K562 treated with DMSO at 1 percent for 24 hours (cell line): ENCODE measurements around the gene CCDC9. TPM values are rescaled to one million over a fixed set of nuclear protein-coding genes. Genes with fewer than 3 reads are reported as not detected.

Experiments
- total RNA-seq: library from RNA; unstranded; fragments of 300-600 nt; gene quantifications from 2 replicates; pipeline ENCODE4 v1.2.3, GENCODE V29; 2022; ENCODE audit warnings: low read depth; ENCODE audit not compliant: insufficient read depth

Gene CCDC9
- total RNA-seq = 25.0 and 30.2 TPM in 2 replicates

DNA sequence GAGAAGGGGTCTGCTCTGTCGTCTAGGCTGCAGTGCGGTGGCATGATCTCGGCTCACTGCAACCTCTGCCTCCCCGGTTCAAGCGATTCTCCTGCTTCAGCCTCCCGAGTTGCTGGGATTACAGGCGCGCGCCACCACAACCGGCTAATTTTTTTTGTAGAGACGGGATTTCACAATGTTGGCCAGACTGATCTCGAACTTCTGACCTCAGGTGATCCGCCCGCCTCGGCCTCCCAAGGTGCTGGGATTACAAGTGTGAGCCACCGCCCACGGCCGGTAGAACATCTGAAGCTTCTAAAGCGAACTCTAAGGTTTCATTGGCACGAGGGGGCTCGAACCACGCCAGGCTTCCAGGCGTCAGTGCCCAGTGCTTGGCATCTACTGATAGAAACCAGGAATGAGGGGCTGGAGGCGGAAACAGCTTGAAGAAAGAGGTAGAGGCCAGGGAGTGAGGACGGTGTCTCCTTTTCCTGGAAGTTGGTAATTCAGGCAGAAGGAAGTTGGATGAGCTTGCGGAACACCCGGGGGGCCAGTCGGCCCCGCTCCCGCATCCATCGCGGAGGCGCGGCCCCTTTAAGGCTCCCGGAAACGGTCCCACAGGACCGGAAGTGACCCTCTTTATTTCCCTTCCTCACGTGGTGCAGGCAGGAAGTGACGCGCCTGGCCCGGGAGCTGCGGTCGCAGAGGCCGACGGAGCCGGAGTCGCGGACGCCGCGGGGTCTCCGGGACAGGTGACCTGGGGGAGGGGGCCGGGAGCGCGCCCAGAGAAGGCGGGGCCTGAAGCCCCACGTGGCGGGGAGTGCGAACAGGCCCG, at the start of gene CCDC9:
TSS of gene CCDC9 (plus strand) at position 647 of the 814 bp plus-strand sequence. CDS start 1,876 bp downstream, outside the sequence.

GRCh38 chr19:47230921-47231214, 25.5 kb upstream of the CCDC9 start, which contains the start of gene BBC3:
Gene BBC3, minus strand, starts transcription at chr19:47231199. Its CDS starts 2,768 bp downstream, at chr19:47228431.

DNA sequence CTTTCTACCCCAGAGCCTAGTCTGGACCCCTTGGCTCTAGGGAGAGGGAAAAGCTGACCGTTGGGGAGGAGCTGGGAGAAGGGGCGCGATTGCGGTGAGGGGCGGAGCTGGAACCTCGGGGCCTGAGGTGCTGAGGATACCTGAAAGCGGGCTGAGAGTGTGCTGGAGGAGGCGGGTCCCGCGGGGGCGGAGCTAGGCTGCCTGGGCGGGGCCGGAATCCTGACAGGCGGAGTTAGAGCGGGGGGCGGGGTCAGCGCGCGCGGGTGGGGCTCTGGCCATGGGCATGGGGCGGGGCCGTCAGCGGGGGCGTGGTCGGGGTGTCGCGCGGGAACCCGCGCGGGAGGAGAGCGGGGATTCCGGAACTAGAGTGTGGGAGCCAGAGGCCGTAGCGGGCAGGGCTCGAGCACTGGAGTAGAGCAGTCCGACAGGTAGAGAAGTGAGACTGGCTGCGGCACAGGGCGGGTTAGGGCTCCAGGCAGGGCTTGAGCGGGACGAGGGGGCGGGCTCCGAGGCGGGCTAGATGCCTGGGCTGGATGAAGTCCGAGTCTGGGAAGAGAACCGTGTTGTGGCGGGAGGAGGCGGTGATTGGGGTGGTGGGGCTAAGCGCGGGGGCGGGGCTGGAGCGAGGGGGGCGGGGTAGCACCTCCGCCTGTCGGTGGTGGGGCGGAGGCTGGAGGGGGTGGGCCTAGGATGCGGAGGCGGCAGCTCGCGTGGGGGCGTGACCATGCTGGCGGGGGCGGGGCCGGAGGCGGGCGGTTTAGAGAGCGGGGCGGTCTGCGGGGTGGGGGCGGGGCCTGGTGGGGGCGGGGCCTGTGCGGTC, 18.0 kb downstream of the CCDC9 start, which contains the start of gene INAFM1:
TSS of gene INAFM1 (plus strand) at position 815 of the 820 bp plus-strand sequence. CDS start 35 bp downstream, outside the sequence.

DNA sequence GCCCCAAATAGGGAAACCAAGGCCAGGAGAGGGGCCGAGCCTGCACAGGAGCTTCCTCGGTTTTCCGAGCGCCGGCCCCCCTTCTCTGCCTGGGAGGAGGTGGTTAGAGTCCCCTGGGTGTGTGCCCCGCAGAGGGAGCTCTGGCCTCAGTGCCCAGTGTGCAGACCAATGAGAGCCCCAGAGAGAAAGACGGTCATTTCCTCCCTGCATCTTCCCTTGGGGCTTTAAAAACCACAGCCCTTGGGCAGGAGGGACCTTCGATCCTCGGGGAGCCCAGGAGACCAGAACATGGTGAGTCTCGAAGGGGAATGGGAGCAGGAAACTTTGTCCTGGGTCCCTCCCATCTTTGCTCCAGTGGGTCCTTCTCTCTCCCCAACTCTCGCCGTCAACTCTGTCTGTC, 53.3 kb downstream of the CCDC9 start, which contains the start of gene C5AR1:
TSS of gene C5AR1 (plus strand) at position 254 of the 400 bp plus-strand sequence. CDS start at position 289, 35 bp downstream.

Other genes starting within 250 kb of the CCDC9 start
- 16.1 TPM in 2 replicates for gene NPAS1, start 236.7 kb upstream of the CCDC9 start, total RNA-seq
- gene TMEM160, start 207.9 kb upstream of the CCDC9 start, total RNA-seq = 121 and 160 TPM in 2 replicates
- 14.1 and 14.6 TPM in 2 replicates for gene ZC3H4, start 142.7 kb upstream of the CCDC9 start, total RNA-seq
- gene SAE1, start 125.7 kb upstream of the CCDC9 start, total RNA-seq = 250 and 259 TPM in 2 replicates
- gene BBC3, start 25.3 kb upstream of the CCDC9 start, total RNA-seq = 61.1 and 68.9 TPM in 2 replicates
- 34.3 and 43.4 TPM in 2 replicates for gene INAFM1, start 18.4 kb downstream of the CCDC9 start, total RNA-seq
- gene C5AR1, start 53.3 kb downstream of the CCDC9 start, total RNA-seq = 0.80 and 2.4 TPM in 2 replicates
- 0.14 and 0.22 TPM in 2 replicates for gene C5AR2, start 75.7 kb downstream of the CCDC9 start, total RNA-seq
- 22.4 and 23.0 TPM in 2 replicates for gene DHX34, start 92.8 kb downstream of the CCDC9 start, total RNA-seq
- 8.9 and 9.3 TPM in 2 replicates for gene MEIS3, start 163.0 kb downstream of the CCDC9 start, total RNA-seq
- 0.71 and 1.3 TPM in 2 replicates for gene SLC8A2, start 215.4 kb downstream of the CCDC9 start, total RNA-seq
- gene KPTN, start 227.7 kb downstream of the CCDC9 start, total RNA-seq = 10.7 and 11.6 TPM in 2 replicates